Right ventricle myocardium inferior (tissue), 1 donor: ENCODE measurements around the gene ATP6V1B1. TPM values are rescaled to one million over a fixed set of nuclear protein-coding genes. Genes with fewer than 3 reads are reported as not detected.
A peak's percentile ranks its signal among the peaks of the same experiment; 100 is the strongest.
"Not testable (repeated sequence)": the region's sequence is repeated elsewhere in the genome, so short reads cannot be mapped to it uniquely, and the experiment has no call there.

Experiments used
- ATAC-seq: fragments of 200-7000 bp; cut with Tn5 transposase; one replicate; pipeline ENCODE4 v1.9.1; 2020; ENCODE audit warnings: mild to moderate bottlenecking, moderate library complexity
- DNase-seq: peaks from one replicate; pipeline ENCODE4 v3.0.0; 2021; ENCODE audit errors: missing footprints
- intact Hi-C: fragments of 100-400 bp; cut with DNase I; formaldehyde crosslinking; loops from one replicate; pipeline ENCODE4 v1.11.0; 2022
- total RNA-seq: library from RNA; stranded (reverse); fragmentation: NEBNext Ultra II Directional; extraction: Animal tissue kit (Norgen Biotek cat#: 25700); gene quantifications from one replicate; pipeline ENCODE4 v1.2.1, GENCODE V29; 2021
- donor health status: DM: no; HTN: yes; CAD: no; lungs with severe emphysema.

The ATP6V1B1 gene
- total RNA-seq, 1 donor from 2014 or later, result not detected

GRCh38 chr2:70994009-70994698 lies 58.5 kb downstream of the ATP6V1B1 start:
- peak; percentile 6 for ATAC-seq
- intact Hi-C loops, result loop anchor here (2.0 kb wide), 1 partner anchor 75 kb away; the partner anchor contains the start of gene NAGK
- DNase-seq, result no peak

- intact Hi-C loops, result loop anchor here (2.0 kb wide), 1 partner anchor 74 kb away; the partner anchor contains the start of gene NAGK
- ATAC-seq, result peak; percentile 99
These were observed 59.2 kb downstream of the ATP6V1B1 start, which contains the start of gene TEX261 for GRCh38 chr2:70994699-70995425. TEX261 (minus strand) TSS chr2:70994873; CDS start chr2:70994757, 116 bp downstream.

GRCh38 chr2:70995426-70995729 lies 59.7 kb downstream of the ATP6V1B1 start:
- intact Hi-C loops, result loop anchor here (2.0 kb wide), 1 partner anchor 73 kb away; the partner anchor contains the start of gene NAGK
- ATAC-seq (peak; percentile 43), DNase-seq (no peak)

More at GRCh38 chr2:70994699-70995425, 59.2 kb downstream of the ATP6V1B1 start, which contains the start of gene TEX261:
- peak; percentile 95 for DNase-seq

- ATAC-seq, result not testable (repeated sequence)
These were observed 63.2 kb downstream of the ATP6V1B1 start for GRCh38 chr2:70998885-70999284.

GRCh38 chr2:70999362-70999761 lies 63.7 kb downstream of the ATP6V1B1 start:
- DNase-seq (no peak), ATAC-seq (no peak)
- intact Hi-C loops, result no loop called here

More at GRCh38 chr2:70998885-70999284, 63.2 kb downstream of the ATP6V1B1 start:
- DNase-seq, intact Hi-C loops: not testable (repeated sequence)

- intact Hi-C loops, result loop anchor here (5.0 kb wide), 1 partner anchor 33 kb away; no protein-coding TSS in a partner anchor
These were observed 64.2 kb downstream of the ATP6V1B1 start for GRCh38 chr2:70999931-71000330.

GRCh38 chr2:71000780-71001591 lies 65.3 kb downstream of the ATP6V1B1 start:
- intact Hi-C loops, result loop anchor here (5.0 kb wide), 1 partner anchor 34 kb away; no protein-coding TSS in a partner anchor
- DNase-seq (peak; percentile 90), ATAC-seq (peak; percentile 80)

More at GRCh38 chr2:70999931-71000330, 64.2 kb downstream of the ATP6V1B1 start:
- not testable (repeated sequence) for ATAC-seq, DNase-seq

- no peak for ATAC-seq
- intact Hi-C loops, result loop anchor here (5.0 kb wide), 1 partner anchor 34 kb away; no protein-coding TSS in a partner anchor
- no peak for DNase-seq
These were observed 65.9 kb downstream of the ATP6V1B1 start for GRCh38 chr2:71001592-71001927.

GRCh38 chr2:71001981-71002570 lies 66.4 kb downstream of the ATP6V1B1 start:
- ATAC-seq (no peak), DNase-seq (no peak)
- intact Hi-C loops, result loop anchor here (5.0 kb wide), 1 partner anchor 35 kb away; no protein-coding TSS in a partner anchor

GRCh38 chr2:71003396-71003795 lies 67.7 kb downstream of the ATP6V1B1 start:
- DNase-seq (no peak), ATAC-seq (no peak)
- intact Hi-C loops, result loop anchor here (5.0 kb wide), 1 partner anchor 36 kb away; no protein-coding TSS in a partner anchor

- no peak for DNase-seq
- no peak for ATAC-seq
- intact Hi-C loops, result loop anchor here (5.0 kb wide), 1 partner anchor 37 kb away; no protein-coding TSS in a partner anchor
These were observed 68.5 kb downstream of the ATP6V1B1 start for GRCh38 chr2:71003966-71004755.

- no peak for ATAC-seq
- DNase-seq, result no peak
- intact Hi-C loops, result loop anchor here (5.0 kb wide), 1 partner anchor 38 kb away; no protein-coding TSS in a partner anchor
These were observed 69.2 kb downstream of the ATP6V1B1 start for GRCh38 chr2:71004857-71005256.

- intact Hi-C loops, result no loop called here
- no peak for DNase-seq
- ATAC-seq, result no peak
These were observed 69.8 kb downstream of the ATP6V1B1 start for GRCh38 chr2:71005271-71006202.

- intact Hi-C loops, result no loop called here
- DNase-seq (no peak), ATAC-seq (no peak)
These were observed 70.6 kb downstream of the ATP6V1B1 start for GRCh38 chr2:71006323-71006722.

- ATAC-seq, result peak; percentile 16
- intact Hi-C loops, result no loop called here
- no peak for DNase-seq
These were observed 71.5 kb downstream of the ATP6V1B1 start for GRCh38 chr2:71006955-71007799.

GRCh38 chr2:71008342-71008741 lies 72.6 kb downstream of the ATP6V1B1 start:
- no peak for DNase-seq
- intact Hi-C loops, result no loop called here
- no peak for ATAC-seq
